GM21360 (cell line): Measurements from ENCODE around the gene MYCBP2.
A peak's percentile ranks its signal among the peaks of the same experiment; 100 is the strongest.
"Not testable (repeated sequence)": the region's sequence is repeated elsewhere in the genome, so short reads cannot be mapped to it uniquely, and the experiment has no call there.

Experiments
- ATAC-seq: cut with Tn5 transposase; IDR thresholded peaks from one replicate; pipeline ENCODE4 v1.9.1; 2021; ENCODE audit warnings: mild to moderate bottlenecking, moderate library complexity; ENCODE audit not compliant: unreplicated experiment

Gene MYCBP2

DNA sequence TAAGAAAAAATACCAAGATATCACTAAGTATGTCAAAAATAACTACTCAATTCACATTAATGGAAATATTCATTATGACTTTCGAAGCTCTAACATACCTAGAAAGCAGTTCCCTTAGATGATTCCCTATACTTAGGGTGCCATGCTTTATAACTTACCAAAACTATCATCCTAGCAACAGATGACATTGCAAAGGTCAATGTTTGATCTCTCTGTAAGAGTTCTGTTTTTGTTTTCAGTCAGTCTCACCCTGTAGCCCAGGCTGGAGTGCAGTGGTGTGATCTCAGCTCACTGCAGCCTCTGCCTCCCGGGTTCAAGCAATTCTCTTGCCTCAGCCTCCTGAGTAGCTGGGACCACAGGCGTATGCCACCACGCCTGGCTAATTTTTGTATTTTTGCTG is 318.6 kb downstream of the MYCBP2 start:
- ATAC-seq, result not testable (repeated sequence)

- ATAC-seq, result no peak
Measured at GRCh38 chr13:77002590-77003190, 324.2 kb downstream of the MYCBP2 start.

GRCh38 chr13:77001963-77002587 is 324.8 kb downstream of the MYCBP2 start:
- peak; percentile 39 for ATAC-seq

GRCh38 chr13:77001540-77001939 is 325.4 kb downstream of the MYCBP2 start:
- peak; percentile 26 for ATAC-seq

- ATAC-seq, result no peak
Measured at GRCh38 chr13:77000475-77000874, 326.4 kb downstream of the MYCBP2 start.
